Measurements from ENCODE around the gene KBTBD8. TPM values are rescaled to one million over a fixed set of nuclear protein-coding genes. Genes with fewer than 3 reads are reported as not detected.

The KBTBD8 gene
- total and polyA plus RNA-seq, 2 of the 8 experiments (the other 6 are each of a cell fraction or from before 2014, with no cell fraction given), result 3.2 to 23.9 TPM

DNA sequence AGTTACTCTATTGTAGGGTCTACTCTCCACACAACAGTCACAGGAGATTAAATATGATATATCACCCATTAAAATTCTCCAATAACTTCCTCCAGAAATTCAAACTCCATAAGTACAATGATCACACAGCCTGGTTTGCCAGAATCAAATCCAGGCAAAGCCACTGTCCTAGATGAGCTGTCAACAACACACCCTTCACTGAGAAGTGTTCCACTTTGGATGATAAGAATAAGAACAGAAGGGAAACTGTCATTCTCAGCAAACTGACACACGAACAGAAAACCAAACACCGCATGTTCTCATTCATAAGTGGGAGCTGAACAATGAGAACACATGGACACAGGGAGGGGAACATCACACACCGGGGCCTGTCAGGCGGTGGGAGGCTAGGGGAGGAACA is 41.4 kb upstream of the KBTBD8 start (continued):
- TF ChIP-seq CBX5 (IDR thresholded peaks at IDR 0.05; ENCODE audit: low read depth, low read length), result no peak
- TF ChIP-seq, protein P1, sequence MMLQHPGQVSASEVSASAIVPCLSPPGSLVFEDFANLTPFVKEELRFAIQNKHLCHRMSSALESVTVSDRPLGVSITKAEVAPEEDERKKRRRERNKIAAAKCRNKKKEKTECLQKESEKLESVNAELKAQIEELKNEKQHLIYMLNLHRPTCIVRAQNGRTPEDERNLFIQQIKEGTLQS (IDR thresholded peaks at IDR 0.05; ENCODE audit: insufficient read depth, low read depth, low read length), result no peak
